Fibroblast of peridontal ligament (primary cell): ENCODE results near the gene RAB26.
"Not testable (repeated sequence)": the region's sequence is repeated elsewhere in the genome, so short reads cannot be mapped to it uniquely, and the experiment has no call there.

Source experiments
- DNase-seq: peaks from one replicate; pipeline ENCODE4 v3.0.0-alpha.2; 2010; ENCODE audit errors: extremely low read depth

The RAB26 gene

GRCh38 chr16:2117341-2117740, 31.1 kb upstream of the RAB26 start:
- not testable (repeated sequence) for DNase-seq

- DNase-seq = not testable (repeated sequence)
Observed at GRCh38 chr16:2117960-2118722, 30.3 kb upstream of the RAB26 start.

DNA sequence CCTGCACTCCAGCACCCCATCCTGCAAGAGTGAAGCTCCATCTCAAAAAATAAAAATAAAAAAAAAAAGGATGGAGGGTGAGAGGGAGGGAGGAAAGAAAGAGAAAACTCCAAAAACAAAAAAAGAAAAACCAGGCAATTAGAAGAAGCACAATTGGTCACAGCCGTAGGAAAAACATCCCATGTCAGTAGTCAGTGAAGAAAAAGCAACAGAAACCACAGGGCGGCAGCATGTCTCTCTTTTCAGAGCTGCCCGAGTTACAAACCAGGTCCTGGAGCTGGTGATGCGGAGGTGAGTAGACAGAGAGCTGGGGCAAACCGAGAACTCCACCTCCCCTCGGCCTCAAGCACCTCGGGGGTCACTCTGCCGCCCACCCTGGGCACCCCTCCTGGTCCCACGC, 27.1 kb upstream of the RAB26 start:
- peak; percentile 69 for DNase-seq

DNA sequence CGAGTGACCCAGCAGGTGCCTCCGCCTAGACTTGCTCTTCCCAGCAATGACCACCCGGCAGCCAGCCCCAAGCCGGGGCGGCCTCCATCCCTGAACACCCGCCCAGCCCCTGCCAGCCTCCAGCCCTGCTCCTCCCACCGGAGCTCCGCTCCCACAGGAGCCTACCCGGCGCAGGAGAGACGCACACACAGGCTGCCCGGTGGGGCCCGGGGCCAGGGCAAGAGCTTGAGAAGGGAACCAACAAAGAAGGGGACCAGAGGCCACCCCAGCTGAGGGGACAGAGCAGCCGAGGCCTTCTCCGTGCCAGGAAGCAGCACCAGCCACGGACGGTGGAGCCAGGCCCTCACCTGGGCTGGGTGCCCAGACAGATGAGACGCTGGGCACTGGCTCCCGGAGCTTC, 26.6 kb upstream of the RAB26 start:
- DNase-seq = no peak

- DNase-seq = no peak
Observed at GRCh38 chr16:2122429-2122828, 26.0 kb upstream of the RAB26 start.

DNA sequence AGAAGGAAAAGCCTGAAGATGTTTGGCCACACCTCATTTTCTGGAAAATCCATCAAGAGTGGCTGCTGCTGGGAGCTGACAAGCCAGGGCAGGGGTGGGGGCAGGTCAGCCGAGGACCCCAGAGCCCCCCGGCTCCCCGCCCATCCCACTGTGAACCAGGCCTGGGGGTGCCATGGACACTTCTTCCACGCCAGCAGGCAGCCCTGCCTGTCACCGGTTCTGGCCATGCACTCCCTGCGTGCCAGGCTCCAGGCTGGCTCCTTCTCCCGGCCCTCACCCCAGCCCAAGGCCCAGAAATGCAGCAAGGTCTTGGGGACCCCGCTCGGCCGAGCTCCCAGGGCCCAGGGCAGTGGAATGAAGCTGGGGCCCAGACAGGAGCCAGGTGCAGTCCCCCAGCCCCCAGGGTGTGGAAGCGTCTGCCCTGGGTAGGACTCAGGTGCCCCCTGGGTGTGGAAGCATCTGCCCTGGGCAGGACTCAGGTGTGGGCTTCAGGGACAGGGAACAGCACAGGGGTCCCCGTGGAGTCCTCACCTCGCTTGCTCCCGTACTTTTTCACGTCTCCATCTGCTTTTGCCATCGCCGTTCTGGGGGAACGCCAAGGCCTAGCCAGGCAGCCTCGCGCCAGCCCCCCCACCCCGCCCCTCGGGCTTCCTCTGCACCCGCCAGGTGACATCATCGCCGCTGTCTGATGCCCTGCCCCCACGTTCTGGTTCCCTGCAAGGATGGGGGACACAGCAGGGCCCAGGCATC, 25.3 kb upstream of the RAB26 start:
- not testable (repeated sequence) for DNase-seq

DNA sequence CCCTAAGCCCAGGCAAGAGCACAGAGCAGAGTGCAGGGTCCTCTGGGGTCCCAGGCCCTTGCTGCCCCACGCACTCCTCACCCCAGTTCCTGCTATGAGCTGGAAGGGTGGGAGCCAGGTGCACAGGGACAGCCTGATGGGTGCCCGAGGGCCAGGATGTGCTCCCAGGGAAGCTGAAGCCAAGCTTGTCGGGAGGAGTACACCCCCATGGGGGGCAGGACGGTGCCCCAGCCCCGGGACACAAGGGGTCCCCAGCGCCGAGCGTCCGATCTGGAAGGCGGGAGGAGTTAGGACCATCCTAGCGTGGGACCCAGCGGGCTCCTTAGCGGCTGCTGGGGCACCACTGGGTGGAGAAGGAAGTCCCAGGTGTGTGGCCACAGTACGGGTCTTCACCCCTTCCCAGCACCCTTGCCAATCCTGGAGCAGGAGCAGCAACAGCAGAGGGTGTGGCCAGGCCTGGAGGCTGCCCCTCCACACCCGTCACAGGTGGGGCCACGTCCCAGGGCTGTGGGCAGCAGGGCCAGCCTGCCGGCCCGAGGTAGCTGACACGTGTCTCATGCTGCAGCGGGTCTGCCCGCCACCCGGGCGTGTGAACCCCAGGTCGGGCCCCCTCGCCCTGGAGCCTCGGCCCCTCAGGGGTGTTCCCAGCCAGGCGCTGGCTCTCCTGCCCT, 24.6 kb upstream of the RAB26 start:
- not testable (repeated sequence) for DNase-seq

- DNase-seq = not testable (repeated sequence)
Observed at GRCh38 chr16:2124377-2124693, 24.1 kb upstream of the RAB26 start.

- DNase-seq = peak; percentile 71
Observed at GRCh38 chr16:2124694-2125444, 23.6 kb upstream of the RAB26 start.

DNA sequence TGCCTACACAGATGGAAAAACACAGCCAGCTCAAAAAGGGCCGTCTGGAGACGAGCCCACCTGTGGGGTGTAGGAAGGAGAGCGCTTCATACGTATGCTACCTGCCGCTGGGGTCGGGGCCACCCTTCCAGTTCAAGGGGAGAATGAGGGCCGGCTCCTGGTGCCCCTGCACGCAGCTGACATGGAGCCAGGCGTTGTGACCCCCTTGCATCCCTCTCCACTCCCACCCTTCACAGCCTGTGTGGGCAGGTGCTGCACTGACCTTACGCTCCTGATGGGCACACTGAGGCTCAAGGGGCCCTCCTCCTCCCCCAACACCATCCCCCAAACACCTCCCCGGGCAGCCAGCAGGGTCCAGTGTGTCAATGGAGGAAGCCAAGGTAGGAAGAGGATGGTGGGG, 22.8 kb upstream of the RAB26 start:
- not testable (repeated sequence) for DNase-seq

GRCh38 chr16:2126161-2126743, 22.2 kb upstream of the RAB26 start:
- peak; percentile 22 for DNase-seq

- not testable (repeated sequence) for DNase-seq
Observed at GRCh38 chr16:2126928-2127556, 21.4 kb upstream of the RAB26 start.

- DNase-seq = peak; percentile 22
Observed at GRCh38 chr16:2127630-2128280, 20.7 kb upstream of the RAB26 start.

DNA sequence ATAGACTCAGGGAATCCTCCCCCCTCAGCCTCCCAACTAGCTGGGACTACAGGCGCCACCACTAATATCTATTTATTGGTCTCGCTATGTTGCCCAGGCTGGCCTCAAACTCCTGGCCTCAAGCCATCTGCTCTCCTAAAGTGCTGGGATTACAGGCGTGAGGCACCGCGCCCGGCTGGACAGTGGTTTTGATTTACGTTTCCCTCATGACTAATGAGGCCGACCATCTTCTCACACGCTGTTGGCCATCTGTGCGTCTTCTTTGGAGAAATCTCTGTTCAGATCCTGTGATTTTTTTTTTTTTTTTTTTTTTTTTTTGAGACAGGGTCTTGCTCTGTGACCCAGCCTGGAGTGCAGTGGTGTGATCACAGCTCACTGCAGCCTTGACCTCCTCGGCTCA, 19.2 kb upstream of the RAB26 start:
- DNase-seq = not testable (repeated sequence)

GRCh38 chr16:2129890-2130447, 18.5 kb upstream of the RAB26 start:
- DNase-seq = not testable (repeated sequence)

DNA sequence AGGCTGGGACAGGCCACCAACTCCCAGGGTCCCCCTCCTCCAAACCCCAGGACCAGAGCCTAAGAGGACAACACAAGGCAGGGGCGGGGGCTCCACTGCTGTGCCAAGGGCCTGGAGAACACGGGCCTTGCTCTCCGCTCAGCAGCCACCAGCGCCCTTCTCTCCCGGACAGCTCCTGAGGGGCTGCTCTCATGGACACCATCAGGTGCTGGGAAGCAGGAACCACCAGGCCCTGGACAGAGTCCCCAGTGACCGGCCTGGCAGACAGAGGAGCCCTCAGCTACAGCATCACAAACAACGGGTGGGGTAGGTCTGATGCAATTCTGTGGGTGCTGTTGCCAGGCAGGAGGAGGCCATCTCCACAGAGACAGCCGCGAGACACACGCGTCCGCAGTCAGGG, 14.6 kb upstream of the RAB26 start:
- not testable (repeated sequence) for DNase-seq

DNA sequence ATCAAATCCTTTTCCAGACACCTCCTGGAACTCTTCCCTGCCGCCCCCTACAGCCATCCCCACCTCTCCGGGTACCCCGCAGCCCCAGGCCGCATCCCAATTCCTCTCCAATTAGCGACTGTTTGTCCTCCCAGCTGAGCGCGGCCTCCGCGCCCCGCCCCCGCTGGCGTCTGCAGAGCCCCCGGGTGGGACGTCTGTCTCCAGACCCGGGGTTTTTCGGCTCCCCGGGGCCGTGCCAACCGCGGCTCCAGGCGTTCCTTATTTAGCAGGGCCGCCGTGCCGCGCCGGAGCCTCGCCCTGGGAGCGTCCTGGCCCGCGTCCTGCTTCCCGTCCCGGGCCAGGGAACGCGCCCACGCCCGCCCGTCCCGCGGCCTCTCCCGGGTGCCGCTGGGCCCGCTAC, 13.4 kb upstream of the RAB26 start:
- not testable (repeated sequence) for DNase-seq

DNA sequence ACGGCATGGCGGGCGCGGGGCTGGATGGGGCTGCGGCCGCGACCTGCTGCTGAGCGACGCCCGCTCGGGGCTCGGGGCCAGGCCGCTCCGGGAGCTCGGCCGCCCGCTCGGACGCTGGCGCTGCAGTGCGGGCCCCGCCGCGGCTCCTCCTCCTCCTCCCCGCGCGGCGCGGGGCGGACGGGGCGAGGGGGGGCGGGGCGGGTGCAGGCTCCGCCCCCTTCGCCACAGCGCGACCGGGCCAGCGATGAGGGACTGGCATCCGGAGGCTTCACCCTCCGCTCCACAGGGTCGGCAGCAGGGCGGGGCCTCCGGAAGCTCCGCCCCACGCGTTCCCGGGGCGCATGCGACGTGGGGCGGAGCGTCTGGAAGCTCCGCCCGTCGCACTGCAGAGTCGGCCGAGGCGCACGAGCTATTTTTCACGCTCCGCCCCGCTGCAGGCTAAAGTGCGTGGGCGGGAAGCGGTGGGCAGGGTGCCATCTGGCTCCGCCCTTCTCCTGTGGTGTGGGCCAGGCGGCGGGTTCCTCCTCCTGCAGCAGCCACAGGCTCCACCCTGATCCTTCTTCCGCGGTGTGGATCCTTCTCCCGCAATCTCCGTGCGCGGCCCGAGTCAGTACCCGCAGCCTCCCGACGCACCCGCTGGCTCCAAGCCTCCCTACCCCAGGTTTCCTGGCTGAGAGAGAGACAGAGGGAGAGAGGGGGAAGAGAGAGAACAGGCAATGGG, 12.5 kb upstream of the RAB26 start, which contains the start of gene PKD1:
Gene PKD1 (minus strand): TSS at position 129 of the 721 bp plus-strand sequence. CDS start 209 bp downstream, outside the sequence.
- DNase-seq = peak; percentile 94
